ENCODE data around the gene ANO2. TPM values are rescaled to one million over a fixed set of nuclear protein-coding genes. Genes with fewer than 3 reads are reported as not detected.

ANO2 gene
- total RNA-seq, 1 donor from 2014 or later = not detected

DNA sequence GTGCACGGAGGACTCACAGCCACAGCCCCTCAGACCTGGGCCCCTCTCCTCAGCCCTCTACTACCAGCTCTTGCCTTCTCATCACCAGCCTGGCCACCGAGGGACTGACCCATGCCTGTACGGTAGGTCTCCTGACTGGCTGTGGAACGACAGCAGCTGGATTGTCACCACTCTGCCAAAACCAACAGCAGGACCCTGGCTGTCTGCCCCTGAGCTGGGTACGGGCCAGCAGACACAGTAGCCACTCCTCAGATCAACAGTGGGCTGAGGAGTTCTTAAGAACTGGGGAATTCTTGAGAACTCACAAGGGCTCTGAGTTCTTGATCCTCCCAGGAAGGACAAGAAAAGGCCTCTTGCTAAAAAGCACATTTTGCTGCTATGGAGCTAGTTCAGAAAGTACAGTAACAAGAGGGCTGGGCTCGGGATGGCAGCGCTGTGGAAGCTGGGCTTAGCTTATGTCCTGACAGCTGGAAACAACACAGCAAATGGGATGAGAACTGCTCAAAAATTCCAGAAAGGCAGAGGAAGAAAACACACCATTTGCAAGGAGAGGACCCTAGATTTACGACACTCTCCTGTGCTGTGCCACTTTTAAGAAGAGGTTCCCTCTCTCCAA is 176.4 kb downstream of the ANO2 start:
- FAIRE-seq = no peak
- no peaks in the 10 kb centered on the region for H3K36me3 ChIP-seq (ENCODE audit: control insufficient read depth, insufficient read depth, low read length)
- no peak for DNase-seq (ENCODE audit: low read depth)
- no peaks in the 10 kb centered on the region for H3K27me3 ChIP-seq (ENCODE audit: control insufficient read depth, insufficient read depth, low read length)
- no peak overlapping the region for H3K4me3 ChIP-seq (ENCODE audit: low read depth, low read length)
- TF ChIP-seq, protein P1, sequence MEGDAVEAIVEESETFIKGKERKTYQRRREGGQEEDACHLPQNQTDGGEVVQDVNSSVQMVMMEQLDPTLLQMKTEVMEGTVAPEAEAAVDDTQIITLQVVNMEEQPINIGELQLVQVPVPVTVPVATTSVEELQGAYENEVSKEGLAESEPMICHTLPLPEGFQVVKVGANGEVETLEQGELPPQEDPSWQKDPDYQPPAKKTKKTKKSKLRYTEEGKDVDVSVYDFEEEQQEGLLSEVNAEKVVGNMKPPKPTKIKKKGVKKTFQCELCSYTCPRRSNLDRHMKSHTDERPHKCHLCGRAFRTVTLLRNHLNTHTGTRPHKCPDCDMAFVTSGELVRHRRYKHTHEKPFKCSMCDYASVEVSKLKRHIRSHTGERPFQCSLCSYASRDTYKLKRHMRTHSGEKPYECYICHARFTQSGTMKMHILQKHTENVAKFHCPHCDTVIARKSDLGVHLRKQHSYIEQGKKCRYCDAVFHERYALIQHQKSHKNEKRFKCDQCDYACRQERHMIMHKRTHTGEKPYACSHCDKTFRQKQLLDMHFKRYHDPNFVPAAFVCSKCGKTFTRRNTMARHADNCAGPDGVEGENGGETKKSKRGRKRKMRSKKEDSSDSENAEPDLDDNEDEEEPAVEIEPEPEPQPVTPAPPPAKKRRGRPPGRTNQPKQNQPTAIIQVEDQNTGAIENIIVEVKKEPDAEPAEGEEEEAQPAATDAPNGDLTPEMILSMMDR (IDR thresholded peaks at IDR 0.05; ENCODE audit: insufficient read depth, low read length, severe bottlenecking) = no peak

DNA sequence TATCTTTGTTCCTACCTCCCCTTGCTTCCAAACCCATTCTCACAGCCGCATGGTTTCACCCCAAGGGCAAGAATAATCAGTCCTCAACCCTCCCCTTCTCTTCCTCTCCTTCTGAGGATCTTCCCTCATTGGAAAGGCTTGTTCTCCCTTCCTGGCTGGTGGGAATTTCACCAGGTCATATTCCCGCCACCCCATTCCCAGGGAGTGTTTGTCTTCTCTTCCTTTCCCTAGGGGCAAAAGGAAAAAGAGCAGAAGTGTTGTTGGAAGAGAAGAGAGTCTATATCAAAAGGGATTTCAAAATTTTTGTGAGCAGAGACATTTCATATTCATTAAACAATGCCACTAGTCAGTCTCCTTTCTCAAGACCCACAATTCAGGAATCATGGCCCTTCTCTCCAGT is 176.9 kb downstream of the ANO2 start:
- H3K27me3 ChIP-seq (ENCODE audit: control insufficient read depth, insufficient read depth, low read length) = no peaks in the 10 kb centered on the region
- DNase-seq (ENCODE audit: low read depth) = no peak
- no peaks in the 10 kb centered on the region for H3K36me3 ChIP-seq (ENCODE audit: control insufficient read depth, insufficient read depth, low read length)
- no peak overlapping the region for H3K4me3 ChIP-seq (ENCODE audit: low read depth, low read length)
- FAIRE-seq = no peak
- TF ChIP-seq, protein P1 (IDR thresholded peaks at IDR 0.05; ENCODE audit: insufficient read depth, low read length, severe bottlenecking) = no peak

DNA sequence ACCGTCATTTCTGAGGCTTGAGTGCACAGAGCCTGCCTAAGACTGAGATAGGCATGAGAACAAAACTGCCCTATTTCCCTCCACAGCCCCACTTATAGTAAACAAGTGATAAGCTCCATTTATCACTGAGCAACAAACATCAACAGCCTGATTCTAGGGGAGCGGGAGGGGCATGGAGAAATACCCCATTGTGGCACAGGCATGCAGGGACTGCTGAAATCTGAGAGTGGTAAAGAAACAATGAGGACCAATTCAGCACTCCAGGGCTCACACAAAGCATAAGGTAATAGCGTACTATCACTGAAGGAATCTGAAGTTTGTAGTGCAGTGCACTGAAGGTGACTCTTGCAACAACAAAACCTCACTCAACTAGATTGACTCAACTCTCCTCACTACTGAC is 186.7 kb downstream of the ANO2 start:
- no peaks in the 10 kb centered on the region for H3K36me3 ChIP-seq (ENCODE audit: control insufficient read depth, insufficient read depth, low read length)
- no peak for FAIRE-seq
- no peak overlapping the region for H3K4me3 ChIP-seq (ENCODE audit: low read depth, low read length)
- H3K27me3 ChIP-seq (ENCODE audit: control insufficient read depth, insufficient read depth, low read length) = no peaks in the 10 kb centered on the region
- DNase-seq (ENCODE audit: low read depth) = no peak
- TF ChIP-seq, protein P1 (IDR thresholded peaks at IDR 0.05; ENCODE audit: insufficient read depth, low read length, severe bottlenecking) = no peak

DNA sequence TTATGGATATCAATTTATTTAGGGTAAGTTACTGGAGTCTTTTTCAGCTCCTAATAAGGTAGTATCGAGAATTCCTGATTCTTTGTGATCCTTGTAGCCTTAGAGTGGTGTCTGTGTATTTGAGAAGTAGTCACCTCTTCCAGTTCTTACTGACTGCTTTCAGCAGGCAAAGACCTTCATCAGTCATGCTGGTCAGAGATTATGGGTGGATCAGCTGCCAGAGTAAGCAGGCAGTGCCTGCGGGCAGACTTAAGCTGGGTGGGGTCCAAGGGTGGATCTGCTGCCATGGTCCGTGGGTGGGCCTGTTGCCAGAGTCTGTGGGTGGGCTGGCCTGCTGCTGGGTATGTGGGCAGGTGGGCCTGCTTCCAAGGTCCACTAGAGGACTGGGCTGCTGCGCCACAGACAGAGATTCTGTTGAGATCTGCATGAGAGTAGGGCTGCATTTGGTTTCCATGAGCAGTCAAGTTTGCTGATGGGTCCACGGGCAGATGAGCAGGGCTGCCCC is 188.7 kb downstream of the ANO2 start:
- no peak for FAIRE-seq

DNA sequence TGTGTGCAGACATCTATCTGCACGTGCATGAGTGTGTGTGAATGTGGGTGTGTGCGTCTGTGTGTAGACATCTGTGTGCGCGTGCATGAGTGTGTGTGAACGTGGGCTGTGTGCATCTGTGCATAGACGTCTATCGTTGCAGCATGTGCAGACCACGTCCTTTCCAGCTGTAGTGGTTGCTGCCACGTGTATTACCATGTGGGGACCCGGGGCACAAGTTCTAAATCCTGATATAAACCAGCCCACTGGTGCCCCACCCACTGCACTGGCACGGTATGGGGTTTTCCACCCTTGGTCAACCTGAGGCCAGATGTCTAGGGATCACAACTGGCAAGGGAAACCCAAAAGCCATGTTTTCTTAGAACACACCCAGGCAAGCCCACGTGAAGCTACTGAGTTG is 197.0 kb downstream of the ANO2 start:
- no peak for DNase-seq (ENCODE audit: low read depth)
- TF ChIP-seq, protein P1 (IDR thresholded peaks at IDR 0.05; ENCODE audit: insufficient read depth, low read length, severe bottlenecking) = no peak
- no peaks in the 10 kb centered on the region for H3K27me3 ChIP-seq (ENCODE audit: control insufficient read depth, insufficient read depth, low read length)
- H3K36me3 ChIP-seq (ENCODE audit: control insufficient read depth, insufficient read depth, low read length) = no peaks in the 10 kb centered on the region
- no peak overlapping the region for H3K4me3 ChIP-seq (ENCODE audit: low read depth, low read length)
- no peak for FAIRE-seq

More for the DNA sequence above, 188.7 kb downstream of the ANO2 start:
- DNase-seq (ENCODE audit: low read depth) = no peak
- Histone ChIP-seq H3K4me3 (ENCODE audit: low read depth, low read length) (no peak overlapping the region), H3K36me3 (ENCODE audit: control insufficient read depth, insufficient read depth, low read length) (no peaks in the 10 kb centered on the region), H3K27me3 (ENCODE audit: control insufficient read depth, insufficient read depth, low read length) (no peaks in the 10 kb centered on the region)
- TF ChIP-seq, protein P1 (IDR thresholded peaks at IDR 0.05; ENCODE audit: insufficient read depth, low read length, severe bottlenecking) = no peak

DNA sequence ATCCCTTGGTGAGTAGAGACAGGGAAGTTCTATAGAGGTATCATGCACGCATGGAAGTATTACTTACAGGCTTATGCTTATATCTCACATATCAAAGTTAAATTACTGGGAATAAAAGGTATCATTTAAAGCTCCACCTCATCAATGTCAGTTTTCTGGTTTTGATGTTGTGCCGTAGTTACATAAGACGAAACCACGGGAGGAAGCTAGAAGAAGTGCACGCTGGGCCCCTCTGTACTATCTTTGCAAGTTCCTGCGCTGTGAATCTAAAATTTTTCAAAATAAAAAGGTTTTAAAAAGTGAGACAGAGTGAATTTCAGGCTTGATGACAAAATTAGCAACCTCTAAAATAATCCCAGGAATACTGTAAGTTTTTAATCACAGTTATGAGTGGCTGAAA is 198.1 kb downstream of the ANO2 start:
- H3K36me3 ChIP-seq (ENCODE audit: control insufficient read depth, insufficient read depth, low read length) = no peaks in the 10 kb centered on the region
- no peak for FAIRE-seq

More for the DNA sequence above, 198.1 kb downstream of the ANO2 start:
- H3K27me3 ChIP-seq (ENCODE audit: control insufficient read depth, insufficient read depth, low read length) = no peaks in the 10 kb centered on the region
- no peak overlapping the region for H3K4me3 ChIP-seq (ENCODE audit: low read depth, low read length)
- no peak for DNase-seq (ENCODE audit: low read depth)
- TF ChIP-seq, protein P1 (IDR thresholded peaks at IDR 0.05; ENCODE audit: insufficient read depth, low read length, severe bottlenecking) = no peak

Data from bronchial epithelial cell (primary cell).